Esophagus mucosa (tissue), 1 donor: ENCODE results near the gene NR1I3. TPM values are rescaled to one million over a fixed set of nuclear protein-coding genes. Genes with fewer than 3 reads are reported as not detected.
"Not testable (repeated sequence)": the region's sequence is repeated elsewhere in the genome, so short reads cannot be mapped to it uniquely, and the experiment has no call there.

Source experiments
- ATAC-seq: fragments of 200-7000 bp; cut with Tn5 transposase; one replicate; pipeline ENCODE4 v1.9.1; 2020
- total RNA-seq: library from RNA; stranded (reverse); gene quantifications from one replicate; pipeline ENCODE4 v1.2.4, GENCODE V29; 2023
- donor health status: DM: yes; HTN: yes; CAD: no.

Gene NR1I3
- total RNA-seq, 1 donor from 2014 or later: not detected

GRCh38 chr1:161250100-161250499 lies 12.1 kb upstream of the NR1I3 start:
- not testable (repeated sequence) for ATAC-seq

GRCh38 chr1:161244888-161245287 lies 6.9 kb upstream of the NR1I3 start:
- peak; percentile 97 for ATAC-seq

- no peak for ATAC-seq
Observed at GRCh38 chr1:161242313-161242712, 4.3 kb upstream of the NR1I3 start.

- ATAC-seq: no peak
Observed at GRCh38 chr1:161241682-161242081, 3.7 kb upstream of the NR1I3 start.

- ATAC-seq: peak; percentile 27
Observed at GRCh38 chr1:161235957-161236775, 1.8 kb downstream of the NR1I3 start.

- ATAC-seq: no peak
Observed at GRCh38 chr1:161233102-161233501, 4.9 kb downstream of the NR1I3 start.

- no peak for ATAC-seq
Observed at GRCh38 chr1:161230762-161231161, 7.2 kb downstream of the NR1I3 start.

GRCh38 chr1:161229896-161230295 lies 8.1 kb downstream of the NR1I3 start:
- ATAC-seq: no peak

- ATAC-seq: no peak
Observed at GRCh38 chr1:161228032-161228431, 10.0 kb downstream of the NR1I3 start.

GRCh38 chr1:161227196-161227871 lies 10.7 kb downstream of the NR1I3 start:
- peak; percentile 62 for ATAC-seq

GRCh38 chr1:161226759-161227158 lies 11.2 kb downstream of the NR1I3 start:
- ATAC-seq: no peak

GRCh38 chr1:161226320-161226711 lies 11.7 kb downstream of the NR1I3 start:
- ATAC-seq: no peak

GRCh38 chr1:161225534-161226319 lies 12.3 kb downstream of the NR1I3 start, which contains the start of gene TOMM40L:
TSS of gene TOMM40L (plus strand) at chr1:161226060. CDS start at chr1:161226490, 430 bp downstream.
- peak; percentile 97 for ATAC-seq

- no peak for ATAC-seq
Observed at GRCh38 chr1:161225178-161225533, 12.8 kb downstream of the NR1I3 start.

GRCh38 chr1:161224695-161225087 lies 13.3 kb downstream of the NR1I3 start:
- not testable (repeated sequence) for ATAC-seq

- ATAC-seq: no peak
Observed at GRCh38 chr1:161223805-161224694, 14.0 kb downstream of the NR1I3 start.

GRCh38 chr1:161222175-161223019 lies 15.6 kb downstream of the NR1I3 start:
- ATAC-seq: no peak

GRCh38 chr1:161220002-161220401 lies 18.0 kb downstream of the NR1I3 start:
- no peak for ATAC-seq

GRCh38 chr1:161219078-161219892 lies 18.7 kb downstream of the NR1I3 start:
- ATAC-seq: no peak
